ENCODE results near the gene SPINK1. TPM values are rescaled to one million over a fixed set of nuclear protein-coding genes. Genes with fewer than 3 reads are reported as not detected.
"Not testable (repeated sequence)": the region's sequence is repeated elsewhere in the genome, so short reads cannot be mapped to it uniquely, and the experiment has no call there.

The SPINK1 gene
- total and polyA plus RNA-seq, 5 donors from 2014 or later: not detected

GRCh38 chr5:147819261-147819770 is 12.2 kb downstream of the SPINK1 start:
- Mint-ChIP-seq H3K36me3 (no peaks in the 10 kb centered on the region), H3K27ac (no peak overlapping the region), H3K27me3 (no peaks in the 10 kb centered on the region), H3K9me3 (peaks cover 0 to 4% (median 0%) of the 10 kb centered on the region in 7 donors), H3K4me3 (no peak overlapping the region), H3K4me1 (no peaks in the 10 kb centered on the region)
- H3K27me3 ChIP-seq (ENCODE audit: control insufficient read depth, insufficient read depth, low read length): no peaks in the 10 kb centered on the region
- no peak overlapping the region for H3K4me3 ChIP-seq (ENCODE audit: low read depth, low read length)
- H3K27ac ChIP-seq (ENCODE audit: insufficient read depth, low read length, poor library complexity, severe bottlenecking): no peak overlapping the region
- H3K4me1 ChIP-seq (ENCODE audit: control insufficient read depth, insufficient read depth, low read length, poor library complexity, severe bottlenecking): no peaks in the 10 kb centered on the region
- H3K9me3 ChIP-seq (ENCODE audit: control insufficient read depth in 2 of 2, low read length in 2 of 2): no peaks in the 10 kb centered on the region
- no peak for ATAC-seq (ENCODE audit: low read depth in 2 of 2)
- no peak for DNase-seq
- no peaks in the 10 kb centered on the region for H3K36me3 ChIP-seq (ENCODE audit: control insufficient read depth, insufficient read depth, low read length)

- Histone ChIP-seq H3K36me3 (ENCODE audit: control insufficient read depth, insufficient read depth, low read length) (no peaks in the 10 kb centered on the region), H3K27me3 (ENCODE audit: control insufficient read depth, insufficient read depth, low read length) (no peaks in the 10 kb centered on the region), H3K4me1 (ENCODE audit: control insufficient read depth, insufficient read depth, low read length, poor library complexity, severe bottlenecking) (no peaks in the 10 kb centered on the region), H3K9me3 (ENCODE audit: control insufficient read depth in 2 of 2, low read length in 2 of 2) (no peaks in the 10 kb centered on the region), H3K4me3 (ENCODE audit: low read depth, low read length) (no peak overlapping the region), H3K27ac (ENCODE audit: insufficient read depth, low read length, poor library complexity, severe bottlenecking) (no peak overlapping the region)
- Mint-ChIP-seq H3K4me3 (no peak overlapping the region), H3K27me3 (no peaks in the 10 kb centered on the region), H3K4me1 (no peaks in the 10 kb centered on the region), H3K27ac (no peak overlapping the region), H3K9me3 (peaks cover 0 to 4% (median 0%) of the 10 kb centered on the region in 7 donors), H3K36me3 (no peaks in the 10 kb centered on the region)
- DNase-seq (no peak), ATAC-seq (ENCODE audit: low read depth in 2 of 2) (no peak)
Observed at GRCh38 chr5:147818290-147818689, 13.2 kb downstream of the SPINK1 start.

GRCh38 chr5:147813696-147814095 is 17.8 kb downstream of the SPINK1 start:
- H3K27ac ChIP-seq (ENCODE audit: insufficient read depth, low read length, poor library complexity, severe bottlenecking): no peak overlapping the region
- ATAC-seq (ENCODE audit: low read depth in 2 of 2) (no peak), DNase-seq (no peak)
- no peak overlapping the region for H3K4me3 ChIP-seq (ENCODE audit: low read depth, low read length)
- no peaks in the 10 kb centered on the region for H3K27me3 ChIP-seq (ENCODE audit: control insufficient read depth, insufficient read depth, low read length)
- H3K27me3 Mint-ChIP-seq: no peaks in the 10 kb centered on the region
- H3K4me3 Mint-ChIP-seq: no peak overlapping the region
- H3K27ac Mint-ChIP-seq: no peak overlapping the region
- H3K36me3 Mint-ChIP-seq: no peaks in the 10 kb centered on the region
- no peaks in the 10 kb centered on the region for H3K9me3 ChIP-seq (ENCODE audit: control insufficient read depth in 2 of 2, low read length in 2 of 2)
- H3K36me3 ChIP-seq (ENCODE audit: control insufficient read depth, insufficient read depth, low read length): no peaks in the 10 kb centered on the region
- H3K4me1 ChIP-seq (ENCODE audit: control insufficient read depth, insufficient read depth, low read length, poor library complexity, severe bottlenecking): no peaks in the 10 kb centered on the region
- H3K9me3 Mint-ChIP-seq: peaks cover 0 to 1% (median 0%) of the 10 kb centered on the region in 7 donors
- no peaks in the 10 kb centered on the region for H3K4me1 Mint-ChIP-seq

- DNase-seq: no peak
- peaks cover 0 to 5% (median 0%) of the 10 kb centered on the region in 4 donors for H3K4me1 Mint-ChIP-seq
- no peak overlapping the region for H3K27ac Mint-ChIP-seq
- Histone ChIP-seq H3K4me3 (ENCODE audit: low read depth, low read length) (no peak overlapping the region), H3K27me3 (ENCODE audit: control insufficient read depth, insufficient read depth, low read length) (no peaks in the 10 kb centered on the region), H3K4me1 (ENCODE audit: control insufficient read depth, insufficient read depth, low read length, poor library complexity, severe bottlenecking) (no peaks in the 10 kb centered on the region), H3K27ac (ENCODE audit: insufficient read depth, low read length, poor library complexity, severe bottlenecking) (no peak overlapping the region), H3K9me3 (ENCODE audit: control insufficient read depth in 2 of 2, low read length in 2 of 2) (no peaks in the 10 kb centered on the region), H3K36me3 (ENCODE audit: control insufficient read depth, insufficient read depth, low read length) (no peaks in the 10 kb centered on the region)
- peaks cover 4% of the 10 kb centered on the region for H3K27me3 Mint-ChIP-seq
- H3K36me3 Mint-ChIP-seq: no peaks in the 10 kb centered on the region
- peaks cover 0 to 1% (median 0%) of the 10 kb centered on the region in 7 donors for H3K9me3 Mint-ChIP-seq
- no peak overlapping the region for H3K4me3 Mint-ChIP-seq
- ATAC-seq (ENCODE audit: low read depth in 2 of 2): no peak
Observed at GRCh38 chr5:147809830-147810666, 21.4 kb downstream of the SPINK1 start.

GRCh38 chr5:147805030-147805454 is 26.4 kb downstream of the SPINK1 start:
- no peaks in the 10 kb centered on the region for H3K9me3 ChIP-seq (ENCODE audit: control insufficient read depth in 2 of 2, low read length in 2 of 2)
- Mint-ChIP-seq H3K27ac (no peak overlapping the region), H3K27me3 (peaks cover 12% of the 10 kb centered on the region), H3K9me3 (no peaks in the 10 kb centered on the region), H3K4me1 (peaks cover 0 to 5% (median 2%) of the 10 kb centered on the region in 4 donors), H3K4me3 (no peak overlapping the region), H3K36me3 (no peaks in the 10 kb centered on the region)
- ATAC-seq (ENCODE audit: low read depth in 2 of 2) (peak; percentile 62 to 63), DNase-seq (peak in 1 of 3 donors; percentile 31)
- no peak overlapping the region for H3K4me3 ChIP-seq (ENCODE audit: low read depth, low read length)
- H3K36me3 ChIP-seq (ENCODE audit: control insufficient read depth, insufficient read depth, low read length): no peaks in the 10 kb centered on the region
- H3K27ac ChIP-seq (ENCODE audit: insufficient read depth, low read length, poor library complexity, severe bottlenecking): no peak overlapping the region
- peaks cover 2% of the 10 kb centered on the region for H3K27me3 ChIP-seq (ENCODE audit: control insufficient read depth, insufficient read depth, low read length)
- no peaks in the 10 kb centered on the region for H3K4me1 ChIP-seq (ENCODE audit: control insufficient read depth, insufficient read depth, low read length, poor library complexity, severe bottlenecking)

- Mint-ChIP-seq H3K9me3 (no peaks in the 10 kb centered on the region), H3K27ac (no peak overlapping the region)
Observed at GRCh38 chr5:147804334-147804733, 27.1 kb downstream of the SPINK1 start.

GRCh38 chr5:147803926-147804325 is 27.5 kb downstream of the SPINK1 start:
- no peak for ATAC-seq (ENCODE audit: low read depth in 2 of 2)
- Mint-ChIP-seq H3K9me3 (no peaks in the 10 kb centered on the region), H3K27ac (no peak overlapping the region), H3K27me3 (peaks cover 12% of the 10 kb centered on the region), H3K4me3 (no peak overlapping the region), H3K4me1 (peaks cover 0 to 5% (median 2%) of the 10 kb centered on the region in 4 donors), H3K36me3 (no peaks in the 10 kb centered on the region)
- Histone ChIP-seq H3K27me3 (ENCODE audit: control insufficient read depth, insufficient read depth, low read length) (peaks cover 2% of the 10 kb centered on the region), H3K9me3 (ENCODE audit: control insufficient read depth in 2 of 2, low read length in 2 of 2) (no peaks in the 10 kb centered on the region), H3K36me3 (ENCODE audit: control insufficient read depth, insufficient read depth, low read length) (no peaks in the 10 kb centered on the region), H3K4me1 (ENCODE audit: control insufficient read depth, insufficient read depth, low read length, poor library complexity, severe bottlenecking) (no peaks in the 10 kb centered on the region), H3K27ac (ENCODE audit: insufficient read depth, low read length, poor library complexity, severe bottlenecking) (no peak overlapping the region), H3K4me3 (ENCODE audit: low read depth, low read length) (no peak overlapping the region)
- no peak for DNase-seq

More at GRCh38 chr5:147804334-147804733, 27.1 kb downstream of the SPINK1 start:
- Histone ChIP-seq H3K27ac (ENCODE audit: insufficient read depth, low read length, poor library complexity, severe bottlenecking) (no peak overlapping the region), H3K36me3 (ENCODE audit: control insufficient read depth, insufficient read depth, low read length) (no peaks in the 10 kb centered on the region), H3K9me3 (ENCODE audit: control insufficient read depth in 2 of 2, low read length in 2 of 2) (no peaks in the 10 kb centered on the region), H3K4me3 (ENCODE audit: low read depth, low read length) (no peak overlapping the region), H3K4me1 (ENCODE audit: control insufficient read depth, insufficient read depth, low read length, poor library complexity, severe bottlenecking) (no peaks in the 10 kb centered on the region), H3K27me3 (ENCODE audit: control insufficient read depth, insufficient read depth, low read length) (peaks cover 2% of the 10 kb centered on the region)
- Mint-ChIP-seq H3K27me3 (peaks cover 12% of the 10 kb centered on the region), H3K4me3 (no peak overlapping the region), H3K4me1 (peaks cover 0 to 5% (median 2%) of the 10 kb centered on the region in 4 donors), H3K36me3 (no peaks in the 10 kb centered on the region)
- DNase-seq: no peak
- no peak for ATAC-seq (ENCODE audit: low read depth in 2 of 2)

GRCh38 chr5:147803161-147803560 is 28.3 kb downstream of the SPINK1 start:
- not testable (repeated sequence) for H3K36me3 Mint-ChIP-seq; H3K4me1 Mint-ChIP-seq; H3K27ac Mint-ChIP-seq; H3K4me3 Mint-ChIP-seq; H3K36me3 ChIP-seq (ENCODE audit: control insufficient read depth, insufficient read depth, low read length); H3K9me3 Mint-ChIP-seq; ATAC-seq (ENCODE audit: low read depth in 2 of 2); DNase-seq; H3K4me3 ChIP-seq (ENCODE audit: low read depth, low read length); H3K4me1 ChIP-seq (ENCODE audit: control insufficient read depth, insufficient read depth, low read length, poor library complexity, severe bottlenecking); H3K27me3 ChIP-seq (ENCODE audit: control insufficient read depth, insufficient read depth, low read length); H3K9me3 ChIP-seq (ENCODE audit: control insufficient read depth in 2 of 2, low read length in 2 of 2); H3K27ac ChIP-seq (ENCODE audit: insufficient read depth, low read length, poor library complexity, severe bottlenecking)
- H3K27me3 Mint-ChIP-seq: peaks cover 12% of the 10 kb centered on the region
